Head of caudate nucleus (tissue), 42 donors: ENCODE measurements around the gene RPL32.
"Not testable (repeated sequence)": the region's sequence is repeated elsewhere in the genome, so short reads cannot be mapped to it uniquely, and the experiment has no call there.

Experiments
- DNase-seq, 42 donors: peaks; one replicate each; pipeline versions ENCODE4 v3.0.0 to v3.0.0-alpha.2; 2020 to 2021; ENCODE audit warnings: mixed read lengths in 7 of 42
- intact Hi-C: fragments of 100-400 bp; cut with DNase I; formaldehyde crosslinking; loops from one replicate; pipeline ENCODE4 v1.15.0; 2022

The RPL32 gene

GRCh38 chr3:12791430-12791829 is 49.9 kb downstream of the RPL32 start:
- DNase-seq = no peak
- intact Hi-C loops = no loop called here

GRCh38 chr3:12787967-12788690 is 53.2 kb downstream of the RPL32 start:
- intact Hi-C loops, DNase-seq: not testable (repeated sequence)

GRCh38 chr3:12787346-12787745 is 54.0 kb downstream of the RPL32 start:
- DNase-seq = peak in 34 of 42 donors; percentile 24 to 81 (median 62)
- intact Hi-C loops = not testable (repeated sequence)

- intact Hi-C loops = no loop called here
- DNase-seq = peak in 1 of 42 donors; percentile 30
Measured at GRCh38 chr3:12785096-12785495, 56.3 kb downstream of the RPL32 start.
